CD1c-positive myeloid dendritic cell (primary cell): Measurements from ENCODE around the gene LIM2.
A peak's percentile ranks its signal among the peaks of the same experiment; 100 is the strongest.

Source experiments
- DNase-seq: peaks from one replicate; pipeline ENCODE4 v3.0.0-alpha.2; 2016; ENCODE audit errors: extremely low spot score

Gene LIM2

DNA sequence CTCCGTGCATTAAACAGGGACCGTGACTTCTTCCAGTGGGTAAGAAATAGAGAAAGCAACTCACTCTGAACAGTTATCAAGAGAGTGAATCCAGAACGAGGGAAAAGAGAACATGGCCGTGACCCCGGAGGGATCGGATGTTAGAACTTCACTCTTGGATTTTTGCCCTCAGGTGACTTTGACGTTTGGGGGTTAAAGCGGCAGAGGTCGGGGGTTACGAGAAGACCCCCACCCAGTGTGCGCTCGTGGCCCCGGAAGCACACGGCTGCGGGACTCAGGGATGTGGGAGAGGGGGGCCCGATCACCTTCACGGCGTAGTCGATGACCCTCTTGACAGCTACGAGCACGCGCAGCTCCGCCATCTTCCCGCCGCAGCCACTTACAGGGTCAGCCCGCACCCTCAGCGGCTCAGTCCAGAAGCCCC, 21.8 kb downstream of the LIM2 start, which contains the start of gene ETFB:
Gene ETFB, minus strand, starts transcription at position 424 of the 424 bp plus-strand sequence. Its CDS starts 62 bp downstream, at position 362.
- DNase-seq = no peak

GRCh38 chr19:51365211-51365964, 22.4 kb downstream of the LIM2 start:
- peak; percentile 19 for DNase-seq

GRCh38 chr19:51364200-51365106, 23.3 kb downstream of the LIM2 start:
- no peak for DNase-seq

DNA sequence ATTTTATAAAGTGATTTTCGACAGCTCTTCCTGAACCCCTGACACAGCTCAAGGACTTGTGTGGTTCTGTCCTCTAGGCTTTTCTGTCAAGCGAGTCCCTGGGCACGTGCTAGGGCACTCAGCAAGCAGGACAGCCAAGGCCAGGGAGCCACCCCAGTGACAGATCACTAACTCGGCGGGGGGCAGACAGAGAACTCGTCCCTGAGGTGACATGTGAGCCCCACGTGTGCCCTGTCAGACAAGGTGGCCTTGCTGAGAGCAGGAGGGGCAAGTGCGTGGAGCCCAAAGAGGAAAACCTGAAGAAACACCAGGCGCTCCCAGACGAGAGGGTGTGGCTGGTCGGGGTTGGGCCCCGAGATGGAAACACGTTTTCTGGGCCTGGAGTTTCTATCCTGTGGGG, 26.5 kb downstream of the LIM2 start:
- no peak for DNase-seq

DNA sequence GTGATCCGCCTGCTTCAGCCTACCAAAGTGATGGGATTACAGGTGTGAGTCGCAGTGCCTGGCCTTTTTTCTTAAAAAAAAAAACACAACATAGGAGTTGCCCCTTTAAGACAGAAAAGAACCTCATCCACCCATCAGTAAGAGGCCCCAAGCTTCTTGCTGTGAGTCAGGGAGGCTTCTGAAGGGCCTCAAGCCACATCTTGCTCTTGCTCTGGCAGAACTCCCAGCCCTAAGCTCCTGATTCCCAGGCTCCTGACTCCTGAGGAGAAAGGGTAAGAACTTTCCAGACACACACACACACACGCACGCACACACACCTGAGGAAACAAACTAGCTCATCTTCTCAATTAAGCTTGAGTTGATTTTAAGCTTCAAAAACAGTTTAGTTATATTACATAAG, 28.5 kb downstream of the LIM2 start:
- DNase-seq = no peak

GRCh38 chr19:51357952-51358351, 29.8 kb downstream of the LIM2 start:
- no peak for DNase-seq

DNA sequence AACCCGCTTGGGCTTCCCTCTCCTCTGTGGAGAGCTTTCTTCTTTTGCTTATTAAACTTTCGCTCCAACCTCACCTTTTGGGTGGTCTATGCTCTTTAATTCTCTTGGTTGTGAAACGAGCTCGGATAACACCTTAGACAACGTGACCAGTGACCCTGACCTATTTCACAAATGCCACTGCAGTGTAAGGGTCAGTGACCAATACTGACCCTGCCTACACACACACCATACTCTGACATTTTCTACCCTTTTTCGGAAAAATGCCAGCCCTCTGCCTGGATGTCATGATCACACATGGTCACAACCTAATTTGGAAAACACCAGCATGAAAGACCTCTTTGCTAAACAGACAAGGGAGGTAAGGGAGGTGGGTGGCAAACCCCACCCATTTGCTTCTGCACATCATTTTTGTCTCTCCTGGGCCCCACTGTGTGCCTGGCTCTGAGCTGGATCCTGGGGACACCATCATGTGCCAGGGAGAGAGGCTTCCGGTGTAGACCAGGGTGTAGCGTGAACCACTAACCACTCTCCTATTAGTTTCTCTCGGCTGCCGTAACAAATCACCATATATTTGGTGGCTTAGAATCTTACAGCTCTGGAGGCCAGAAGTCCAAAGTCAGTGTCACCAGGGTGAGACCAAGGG, 31.5 kb downstream of the LIM2 start:
- no peak for DNase-seq

- DNase-seq = no peak
These were observed 33.0 kb downstream of the LIM2 start for GRCh38 chr19:51354742-51355148.

DNA sequence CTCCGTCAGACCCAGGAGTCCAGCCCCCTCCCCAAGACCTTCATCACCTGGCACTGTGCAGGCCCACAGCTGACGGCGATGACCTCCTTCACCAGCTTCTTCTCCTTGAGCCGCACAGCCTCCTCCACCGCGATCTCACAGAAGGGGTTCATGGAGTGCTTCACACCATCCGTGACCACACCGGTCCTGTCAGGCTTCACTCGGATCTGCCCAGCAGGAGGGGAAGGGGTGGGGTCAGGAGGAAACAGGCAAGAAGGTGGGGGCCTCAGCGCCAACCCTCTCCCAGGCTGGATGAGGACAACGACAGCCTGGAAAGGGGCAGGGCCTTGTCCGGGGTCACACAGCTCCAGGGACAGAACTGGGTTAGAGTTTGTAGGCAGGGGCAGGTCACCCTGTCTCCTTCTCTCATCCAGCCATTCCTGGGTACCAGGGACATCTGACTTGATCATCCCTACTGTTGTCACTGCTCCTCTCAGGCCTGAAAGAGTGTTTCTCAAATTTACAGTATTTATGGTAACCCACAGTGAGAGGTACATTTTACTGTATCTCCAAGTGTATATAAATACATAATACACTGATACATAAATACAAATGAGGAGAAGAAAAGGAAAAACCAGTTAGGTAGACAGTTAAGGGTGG, 33.6 kb downstream of the LIM2 start:
- DNase-seq = no peak

- no peak for DNase-seq
These were observed 34.9 kb downstream of the LIM2 start for GRCh38 chr19:51352783-51353360.

DNA sequence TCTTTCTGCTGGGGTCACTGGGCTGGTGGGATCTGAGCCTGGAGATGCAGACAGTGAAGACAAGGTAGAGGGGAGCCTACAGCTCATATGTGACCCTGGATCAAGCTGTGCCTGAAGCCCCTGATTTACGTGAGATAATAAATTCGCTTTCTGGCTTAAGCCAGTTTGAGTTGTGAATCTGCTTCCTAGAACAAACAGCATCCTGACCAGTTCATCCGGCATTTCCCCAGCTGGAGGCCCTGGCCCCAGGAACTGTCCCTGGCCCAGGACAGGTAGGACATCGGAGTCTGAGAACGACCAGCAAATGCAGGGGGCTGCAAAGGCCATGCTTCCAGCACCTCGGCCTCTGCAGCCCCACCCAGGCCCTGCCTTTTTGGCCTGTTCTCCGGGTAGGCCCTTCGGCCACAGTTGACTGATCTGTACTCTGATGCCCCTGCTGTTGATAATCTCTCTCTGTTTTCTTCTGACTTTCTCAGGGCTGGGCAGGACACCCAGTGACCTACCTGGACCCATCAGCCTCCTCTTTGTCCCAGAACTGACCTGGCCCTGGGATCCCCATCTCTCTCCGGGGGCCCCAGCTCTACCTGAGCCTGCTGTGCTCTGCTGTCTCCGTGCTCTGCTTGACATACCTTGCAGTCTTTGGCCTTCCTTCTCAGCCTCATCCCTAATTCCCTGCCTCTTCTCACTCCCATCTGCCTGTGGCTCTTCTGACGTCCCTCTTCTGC, 36.3 kb downstream of the LIM2 start:
- no peak for DNase-seq

DNA sequence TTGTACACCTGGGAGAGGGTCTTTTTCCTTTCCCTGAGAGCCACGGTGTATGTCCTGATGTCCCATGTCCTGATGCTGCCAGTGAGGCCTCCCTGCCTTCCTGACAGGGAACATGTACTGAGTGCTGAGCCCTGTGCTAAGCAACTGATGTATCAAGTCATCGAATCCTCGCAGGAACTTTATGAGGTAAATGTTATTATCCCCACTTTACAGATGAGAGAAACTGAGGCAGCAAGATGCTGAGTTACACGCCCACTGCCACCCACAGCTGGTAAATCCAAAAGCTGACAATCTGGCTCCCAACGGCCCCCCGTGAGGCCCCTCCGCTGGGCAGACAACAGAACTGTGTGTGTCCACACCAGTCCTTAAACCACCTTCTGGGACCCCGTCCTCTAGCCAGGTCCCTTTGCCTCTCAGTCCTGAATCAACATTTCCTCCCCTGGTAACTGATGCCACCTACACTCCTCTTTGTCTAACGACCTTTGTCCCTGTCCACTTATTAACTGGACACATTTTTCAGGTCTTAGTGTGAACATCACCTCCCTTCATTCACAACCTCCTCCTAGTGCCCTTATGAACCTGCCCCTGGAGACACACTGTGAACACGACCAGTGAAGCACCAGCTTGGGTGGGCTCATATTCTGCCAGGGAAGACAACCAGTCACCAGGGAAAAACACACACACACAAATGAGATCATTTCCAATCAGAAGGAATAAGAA, 40.4 kb downstream of the LIM2 start:
- no peak for DNase-seq

DNA sequence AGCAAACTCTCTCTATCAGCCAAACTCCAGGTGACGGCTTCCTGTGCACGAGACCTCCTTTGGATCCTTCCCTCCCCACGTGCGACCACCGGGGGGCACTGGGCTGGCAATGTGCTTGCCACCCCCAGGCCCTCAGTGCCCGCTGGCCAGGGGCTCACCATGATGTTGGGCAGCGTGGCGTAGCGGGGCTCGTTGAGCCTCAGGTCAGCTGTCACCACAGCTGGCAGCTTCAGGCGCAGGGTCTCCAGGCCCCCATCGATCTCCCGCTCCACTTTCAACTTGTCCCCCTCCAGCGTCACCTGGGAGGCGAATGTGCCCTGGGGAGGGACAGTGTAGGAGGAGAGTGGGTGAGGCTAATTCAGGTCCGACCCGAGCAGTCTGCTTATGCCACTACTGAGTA, 41.0 kb downstream of the LIM2 start:
- no peak for DNase-seq

DNA sequence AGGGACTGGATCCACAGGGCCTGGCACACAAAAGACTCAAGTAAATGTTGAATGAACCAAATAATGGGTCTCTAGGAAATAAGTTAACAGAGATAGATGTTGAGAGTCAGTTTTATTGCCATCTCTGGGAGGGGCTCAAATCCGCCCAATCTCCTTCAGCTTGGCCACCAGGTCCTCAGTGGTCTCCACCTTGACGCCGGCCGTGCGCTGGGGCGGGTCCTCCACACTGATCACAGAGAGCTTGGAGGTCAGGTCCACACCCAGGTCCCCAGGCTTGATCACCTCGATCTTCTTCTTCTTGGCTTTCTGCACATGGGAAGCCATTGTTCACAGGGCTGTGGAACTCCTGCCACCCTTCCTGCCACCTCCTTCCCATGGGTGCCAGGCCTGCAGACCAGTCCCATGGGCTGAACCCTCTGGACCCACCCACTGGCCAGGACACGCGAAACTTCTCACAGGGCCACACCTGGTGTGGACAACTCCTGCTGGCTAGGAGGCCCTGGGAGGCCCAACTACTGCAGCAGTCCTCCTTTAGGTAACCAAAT, 42.6 kb downstream of the LIM2 start:
- DNase-seq = no peak

DNA sequence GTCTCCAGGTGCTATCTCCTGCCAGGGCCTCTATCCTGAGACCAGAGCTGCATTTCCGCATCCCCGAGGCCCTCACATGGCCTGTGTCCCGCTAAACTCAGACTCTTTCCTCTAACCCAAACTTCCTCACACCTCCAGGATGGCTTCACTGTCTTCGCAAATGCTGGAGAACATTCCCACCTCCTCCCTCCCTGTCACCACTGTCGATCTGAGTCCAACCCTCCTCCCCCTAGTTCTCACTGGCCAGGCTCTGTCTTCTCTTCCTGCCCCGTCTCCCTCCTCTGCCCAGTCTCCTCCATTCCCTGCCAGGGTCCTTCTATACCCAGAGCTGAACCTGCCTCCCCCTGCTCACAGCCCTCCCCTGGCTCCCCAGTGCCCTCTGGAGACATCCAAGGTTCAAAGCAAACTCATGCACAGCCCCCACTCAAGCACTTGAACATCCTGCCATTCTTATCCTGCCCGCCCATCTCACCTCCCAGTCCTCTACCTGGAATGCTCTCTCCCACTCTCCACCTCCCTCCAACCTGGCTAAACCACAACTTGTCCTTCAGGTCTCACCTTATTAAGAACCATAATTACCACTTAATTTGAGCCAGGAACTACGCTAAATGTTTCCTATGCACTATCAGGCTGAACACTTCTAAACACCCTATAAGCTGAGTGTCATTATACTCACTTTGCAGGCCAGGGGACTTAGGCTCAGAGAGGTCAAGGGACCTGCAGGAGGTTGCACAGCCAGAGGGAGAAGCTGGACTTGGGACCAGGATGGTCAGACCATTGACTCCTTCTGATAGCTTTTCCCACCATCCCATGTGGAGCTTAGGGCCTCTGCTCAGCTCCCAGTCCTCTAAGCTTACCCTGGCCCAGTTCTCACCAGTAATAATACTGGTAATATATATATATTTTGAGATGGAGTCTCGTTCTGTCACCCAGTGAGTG, 44.9 kb downstream of the LIM2 start:
- DNase-seq = no peak

- DNase-seq = no peak
These were observed 45.7 kb downstream of the LIM2 start, which contains the start of gene VSIG10L for GRCh38 chr19:51341976-51342580. TSS of gene VSIG10L (minus strand) at chr19:51342139. CDS start at chr19:51342124, 15 bp downstream.

DNA sequence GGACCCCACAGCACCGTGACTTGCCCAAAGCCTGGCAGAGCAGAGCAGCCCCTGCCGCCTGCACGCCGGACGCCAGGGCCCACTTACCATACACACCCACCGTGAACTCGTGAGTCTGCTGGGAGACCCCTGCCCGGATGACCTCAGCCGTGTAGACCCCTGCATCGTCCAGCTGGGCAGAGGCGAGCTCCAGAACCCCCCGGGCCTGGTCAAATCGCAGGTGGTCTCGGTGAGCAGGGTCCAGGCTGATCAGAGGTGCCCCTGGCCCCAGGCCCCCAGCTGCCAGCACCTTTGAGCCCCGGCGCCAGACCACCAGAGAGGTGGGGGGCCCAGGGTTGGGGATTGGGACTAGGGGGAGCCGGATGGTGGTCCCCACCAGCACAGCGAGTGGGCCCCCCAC, 46.7 kb downstream of the LIM2 start:
- no peak for DNase-seq
